WTC11 (cell line): Measurements from ENCODE around the gene GPC1. TPM values are rescaled to one million over a fixed set of nuclear protein-coding genes. Genes with fewer than 3 reads are reported as not detected.

Source experiments
- ATAC-seq: fragments of 200-7000 bp; cut with Tn5 transposase; 2 replicates; pipeline ENCODE4 v1.10.0; 2021; ENCODE audit warnings: mild to moderate bottlenecking, moderate library complexity
- CTCF ChIA-PET: fragments of 300-600 bp; sonication (Branson Sonifier 250); formaldehyde crosslinking; loops from one replicate; lab custom pipeline; 2021; ENCODE audit warnings: antibody characterized with exemption; lab: Charles Lee
- POLR2A ChIA-PET: fragments of 350-600 bp; sonication (Branson Sonifier 250); formaldehyde crosslinking; loops from one replicate; lab custom pipeline; 2021; ENCODE audit warnings: antibody characterized with exemption; lab: Charles Lee
- DNase-seq: peaks from one replicate; pipeline ENCODE4 v3.0.0; 2021; ENCODE audit warnings: low spot score
- H3K27ac Mint-ChIP-seq: 2 replicates; pipeline ENCODE4 v1.8.0; 2021; ENCODE audit warnings: mixed read lengths
- H3K27me3 Mint-ChIP-seq: 2 replicates; pipeline ENCODE4 v1.8.0; 2021; ENCODE audit warnings: low read depth, mild to moderate bottlenecking, moderate library complexity, mixed read lengths
- H3K36me3 Mint-ChIP-seq: 2 replicates; pipeline ENCODE4 v1.8.0; 2021; ENCODE audit warnings: mixed read lengths
- H3K4me1 Mint-ChIP-seq: 2 replicates; pipeline ENCODE4 v1.8.0; 2022; ENCODE audit warnings: mixed read lengths
- H3K4me3 Mint-ChIP-seq: 2 replicates; pipeline ENCODE4 v1.8.0; 2021; ENCODE audit warnings: mild to moderate bottlenecking, moderate library complexity, mixed read lengths
- H3K9me3 Mint-ChIP-seq: 2 replicates; pipeline ENCODE4 v1.8.0; 2021; ENCODE audit warnings: mixed read lengths
- CREB1 ChIP-seq: sonication (generic); formaldehyde crosslinking; IDR thresholded peaks from 2 replicates; pipeline ENCODE4 v1.8.0; 2023; ENCODE audit warnings: mild to moderate bottlenecking, missing genetic modification reagents
- CREM ChIP-seq: sonication (generic); formaldehyde crosslinking; IDR thresholded peaks from 2 replicates; pipeline ENCODE4 v1.8.1; 2022; ENCODE audit warnings: mild to moderate bottlenecking, missing genetic modification reagents, moderate library complexity
- E2F1 ChIP-seq: sonication (generic); formaldehyde crosslinking; IDR thresholded peaks from 2 replicates; pipeline ENCODE4 v1.8.0; 2022; ENCODE audit warnings: mild to moderate bottlenecking, missing genetic modification reagents
- EMX1 ChIP-seq: fragments of 250-450 bp; sonication (Bioruptor Pico); IDR thresholded peaks from 2 replicates; pipeline ENCODE4 v1.8.0; 2021; ENCODE audit warnings: mild to moderate bottlenecking
- FOXK1 ChIP-seq: sonication (generic); formaldehyde crosslinking; IDR thresholded peaks from 2 replicates; pipeline ENCODE4 v1.8.0; 2022; ENCODE audit warnings: mild to moderate bottlenecking, moderate library complexity, missing genetic modification reagents
- GABPB1 ChIP-seq: sonication (generic); formaldehyde crosslinking; IDR thresholded peaks from 2 replicates; pipeline ENCODE4 v1.8.1; 2023; ENCODE audit warnings: mild to moderate bottlenecking, missing genetic modification reagents
- HMGA2 ChIP-seq: fragments of 250-450 bp; sonication (Bioruptor Pico); IDR thresholded peaks from 2 replicates; pipeline ENCODE4 v1.4.0; 2021; ENCODE audit warnings: mild to moderate bottlenecking, moderate library complexity
- HMGXB4 ChIP-seq: sonication (generic); formaldehyde crosslinking; IDR thresholded peaks from 2 replicates; pipeline ENCODE4 v1.8.1; 2023; ENCODE audit warnings: mild to moderate bottlenecking, moderate library complexity, missing genetic modification reagents
- JAZF1 ChIP-seq: fragments of 250-450 bp; sonication (Bioruptor Pico); IDR thresholded peaks from 2 replicates; pipeline ENCODE4 v1.9.0; 2021; ENCODE audit warnings: moderate library complexity, mild to moderate bottlenecking, inconsistent platforms
- MAX ChIP-seq: sonication (generic); formaldehyde crosslinking; IDR thresholded peaks from 2 replicates; pipeline ENCODE4 v1.8.0; 2022; ENCODE audit warnings: mild to moderate bottlenecking, missing genetic modification reagents
- MXD4 ChIP-seq: fragments of 250-450 bp; sonication (Bioruptor Pico); IDR thresholded peaks from 2 replicates; pipeline ENCODE4 v1.8.0; 2021; ENCODE audit warnings: mild to moderate bottlenecking, moderate library complexity, borderline replicate concordance
- NR2C2 ChIP-seq: sonication (generic); formaldehyde crosslinking; IDR thresholded peaks from 2 replicates; pipeline ENCODE4 v1.8.0; 2022; ENCODE audit warnings: mild to moderate bottlenecking, missing genetic modification reagents
- OVOL2 ChIP-seq: fragments of 250-450 bp; sonication (Bioruptor Pico); IDR thresholded peaks from 2 replicates; pipeline ENCODE4 v1.9.0; 2021; ENCODE audit warnings: mild to moderate bottlenecking, borderline replicate concordance
- ZNF121 ChIP-seq: sonication (generic); formaldehyde crosslinking; IDR thresholded peaks from 2 replicates; pipeline ENCODE4 v1.8.0; 2023; ENCODE audit warnings: missing genetic modification reagents
- ZNF219 ChIP-seq: sonication (generic); formaldehyde crosslinking; IDR thresholded peaks from 2 replicates; pipeline ENCODE4 v1.8.0; 2023; ENCODE audit warnings: missing genetic modification reagents, mild to moderate bottlenecking, borderline replicate concordance
- total RNA-seq: library from RNA; stranded (reverse); gene quantifications from 3 replicates; pipeline ENCODE4 v1.2.3, GENCODE V29; 2021
- TF ChIP-seq, protein P1 (sequence below): sonication (generic); formaldehyde crosslinking; IDR thresholded peaks from 2 replicates; pipeline ENCODE4 v1.8.0; 2022; ENCODE audit warnings: mild to moderate bottlenecking, missing genetic modification reagents
- TF ChIP-seq, protein P2 (sequence below): fragments of 250-450 bp; sonication (Bioruptor Pico); IDR thresholded peaks from 2 replicates; pipeline ENCODE4 v1.9.0; 2021; ENCODE audit warnings: moderate library complexity, mild to moderate bottlenecking, inconsistent platforms, borderline replicate concordance
- TF ChIP-seq, protein P3 (sequence below): fragments of 200-600 bp; IDR thresholded peaks from 2 replicates; pipeline ENCODE4 v1.8.0; 2022; ENCODE audit warnings: antibody characterized with exemption
- TF ChIP-seq, protein P4 (sequence below): fragments of 250-450 bp; sonication (Bioruptor Pico); IDR thresholded peaks from 2 replicates; pipeline ENCODE4 v1.9.0; 2021; ENCODE audit warnings: mild to moderate bottlenecking
- TF ChIP-seq, protein P5 (sequence below): fragments of 250-450 bp; sonication (Bioruptor Pico); IDR thresholded peaks from 2 replicates; pipeline ENCODE4 v2.1.2; 2022; ENCODE audit warnings: mild to moderate bottlenecking, moderate library complexity

Gene GPC1
- total RNA-seq, 1 experiment from 2014 or later = 41.5 TPM

GRCh38 chr2:240464514-240465241 lies 29.2 kb downstream of the GPC1 start:
- peak; percentile 8 for DNase-seq
- Mint-ChIP-seq H3K9me3 (no peaks in the 10 kb centered on the region), H3K4me3 (no peak overlapping the region), H3K4me1 (no peaks in the 10 kb centered on the region), H3K27me3 (peaks cover 4% of the 10 kb centered on the region), H3K27ac (no peak overlapping the region), H3K36me3 (peaks cover 7% of the 10 kb centered on the region; the same call in 1 of the 2 replicates)
- TF ChIP-seq, protein P1, sequence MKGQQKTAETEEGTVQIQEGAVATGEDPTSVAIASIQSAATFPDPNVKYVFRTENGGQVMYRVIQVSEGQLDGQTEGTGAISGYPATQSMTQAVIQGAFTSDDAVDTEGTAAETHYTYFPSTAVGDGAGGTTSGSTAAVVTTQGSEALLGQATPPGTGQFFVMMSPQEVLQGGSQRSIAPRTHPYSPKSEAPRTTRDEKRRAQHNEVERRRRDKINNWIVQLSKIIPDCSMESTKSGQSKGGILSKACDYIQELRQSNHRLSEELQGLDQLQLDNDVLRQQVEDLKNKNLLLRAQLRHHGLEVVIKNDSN = no peak
- TF ChIP-seq, protein P2, sequence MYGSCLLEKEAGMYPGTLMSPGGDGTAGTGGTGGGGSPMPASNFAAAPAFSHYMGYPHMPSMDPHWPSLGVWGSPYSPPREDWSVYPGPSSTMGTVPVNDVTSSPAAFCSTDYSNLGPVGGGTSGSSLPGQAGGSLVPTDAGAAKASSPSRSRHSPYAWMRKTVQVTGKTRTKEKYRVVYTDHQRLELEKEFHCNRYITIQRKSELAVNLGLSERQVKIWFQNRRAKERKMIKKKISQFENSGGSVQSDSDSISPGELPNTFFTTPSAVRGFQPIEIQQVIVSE (CRISPR knock-in tag) = no peak
- TF ChIP-seq ZNF121 (CRISPR knock-in tag) (no peak), EMX1 (CRISPR knock-in tag) (no peak), JAZF1 (CRISPR knock-in tag) (no peak)
- TF ChIP-seq, protein P3, sequence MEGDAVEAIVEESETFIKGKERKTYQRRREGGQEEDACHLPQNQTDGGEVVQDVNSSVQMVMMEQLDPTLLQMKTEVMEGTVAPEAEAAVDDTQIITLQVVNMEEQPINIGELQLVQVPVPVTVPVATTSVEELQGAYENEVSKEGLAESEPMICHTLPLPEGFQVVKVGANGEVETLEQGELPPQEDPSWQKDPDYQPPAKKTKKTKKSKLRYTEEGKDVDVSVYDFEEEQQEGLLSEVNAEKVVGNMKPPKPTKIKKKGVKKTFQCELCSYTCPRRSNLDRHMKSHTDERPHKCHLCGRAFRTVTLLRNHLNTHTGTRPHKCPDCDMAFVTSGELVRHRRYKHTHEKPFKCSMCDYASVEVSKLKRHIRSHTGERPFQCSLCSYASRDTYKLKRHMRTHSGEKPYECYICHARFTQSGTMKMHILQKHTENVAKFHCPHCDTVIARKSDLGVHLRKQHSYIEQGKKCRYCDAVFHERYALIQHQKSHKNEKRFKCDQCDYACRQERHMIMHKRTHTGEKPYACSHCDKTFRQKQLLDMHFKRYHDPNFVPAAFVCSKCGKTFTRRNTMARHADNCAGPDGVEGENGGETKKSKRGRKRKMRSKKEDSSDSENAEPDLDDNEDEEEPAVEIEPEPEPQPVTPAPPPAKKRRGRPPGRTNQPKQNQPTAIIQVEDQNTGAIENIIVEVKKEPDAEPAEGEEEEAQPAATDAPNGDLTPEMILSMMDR = no peak
- TF ChIP-seq, protein P4, sequence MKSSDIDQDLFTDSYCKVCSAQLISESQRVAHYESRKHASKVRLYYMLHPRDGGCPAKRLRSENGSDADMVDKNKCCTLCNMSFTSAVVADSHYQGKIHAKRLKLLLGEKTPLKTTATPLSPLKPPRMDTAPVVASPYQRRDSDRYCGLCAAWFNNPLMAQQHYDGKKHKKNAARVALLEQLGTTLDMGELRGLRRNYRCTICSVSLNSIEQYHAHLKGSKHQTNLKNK (CRISPR knock-in tag) = no peak
- no peak for ATAC-seq
- ChIA-PET POLR2A (no interaction called here), CTCF (no interaction called here)

DNA sequence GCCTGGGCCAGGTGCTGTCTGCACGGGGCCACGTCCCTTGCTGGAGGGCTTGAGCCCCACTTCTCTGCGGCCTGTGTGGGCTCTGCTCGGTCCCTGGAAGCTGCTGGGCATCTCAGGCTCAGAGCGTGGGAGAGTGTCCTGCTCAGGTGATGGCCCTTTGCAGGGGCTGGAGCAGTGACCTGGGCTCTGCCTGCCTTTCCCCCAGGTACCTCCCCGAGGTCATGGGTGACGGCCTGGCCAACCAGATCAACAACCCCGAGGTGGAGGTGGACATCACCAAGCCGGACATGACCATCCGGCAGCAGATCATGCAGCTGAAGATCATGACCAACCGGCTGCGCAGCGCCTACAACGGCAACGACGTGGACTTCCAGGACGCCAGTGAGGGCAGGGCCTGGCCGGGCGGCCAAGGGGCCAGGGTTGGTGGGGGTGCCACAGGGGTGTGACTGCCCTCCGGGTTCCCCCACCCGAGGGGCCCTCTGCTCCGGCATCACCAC lies 29.9 kb downstream of the GPC1 start:
- Mint-ChIP-seq H3K27me3 (peaks cover 11% of the 10 kb centered on the region), H3K9me3 (no peaks in the 10 kb centered on the region), H3K27ac (no peak overlapping the region), H3K36me3 (peaks cover 7% of the 10 kb centered on the region; the same call in 1 of the 2 replicates), H3K4me3 (no peak overlapping the region), H3K4me1 (no peaks in the 10 kb centered on the region)
- TF ChIP-seq MAX (CRISPR knock-in tag) (no peak), ZNF219 (CRISPR knock-in tag) (no peak), ZNF121 (CRISPR knock-in tag) (no peak), CREM (CRISPR knock-in tag) (no peak), HMGXB4 (CRISPR knock-in tag) (no peak), GABPB1 (CRISPR knock-in tag) (no peak), OVOL2 (CRISPR knock-in tag) (no peak), FOXK1 (CRISPR knock-in tag) (no peak), MXD4 (CRISPR knock-in tag) (no peak), CREB1 (CRISPR knock-in tag) (no peak), E2F1 (CRISPR knock-in tag) (no peak), HMGA2 (CRISPR knock-in tag) (no peak), JAZF1 (CRISPR knock-in tag) (no peak), NR2C2 (CRISPR knock-in tag) (no peak)
- TF ChIP-seq, protein P1 = no peak
- TF ChIP-seq, protein P5, sequence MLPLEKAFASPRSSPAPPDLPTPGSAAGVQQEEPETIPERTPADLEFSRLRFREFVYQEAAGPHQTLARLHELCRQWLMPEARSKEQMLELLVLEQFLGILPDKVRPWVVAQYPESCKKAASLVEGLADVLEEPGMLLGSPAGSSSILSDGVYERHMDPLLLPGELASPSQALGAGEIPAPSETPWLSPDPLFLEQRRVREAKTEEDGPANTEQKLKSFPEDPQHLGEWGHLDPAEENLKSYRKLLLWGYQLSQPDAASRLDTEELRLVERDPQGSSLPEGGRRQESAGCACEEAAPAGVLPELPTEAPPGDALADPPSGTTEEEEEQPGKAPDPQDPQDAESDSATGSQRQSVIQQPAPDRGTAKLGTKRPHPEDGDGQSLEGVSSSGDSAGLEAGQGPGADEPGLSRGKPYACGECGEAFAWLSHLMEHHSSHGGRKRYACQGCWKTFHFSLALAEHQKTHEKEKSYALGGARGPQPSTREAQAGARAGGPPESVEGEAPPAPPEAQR = no peak
- CTCF ChIA-PET = interaction anchor here (2.4 kb wide), 1 partner anchor 9 kb away, joined by 7 read pairs; no protein-coding TSS in a partner anchor
- DNase-seq (peak; percentile 5), ATAC-seq (no peak)
- POLR2A ChIA-PET = no interaction called here
